ENCODE results near the gene RTP5. TPM values are rescaled to one million over a fixed set of nuclear protein-coding genes. Genes with fewer than 3 reads are reported as not detected.
"Not testable (repeated sequence)": the region's sequence is repeated elsewhere in the genome, so short reads cannot be mapped to it uniquely, and the experiment has no call there.

The RTP5 gene
- total and polyA plus RNA-seq, 8 donors = 0.02 to 0.19 TPM; not detected in 6

GRCh38 chr2:241913703-241914102 lies 44.2 kb downstream of the RTP5 start:
- no peak overlapping the region for H3K4me3 ChIP-seq
- FAIRE-seq (no peak), ATAC-seq (no peak), DNase-seq (peak in 1 of 6 donors; percentile 11)
- no peaks in the 10 kb centered on the region for H3K36me3 ChIP-seq
- TF ChIP-seq CTCF (IDR thresholded peaks at IDR 0.05) = no peak
- WGBS, 2 donors = 98% methylated on average over 4 of the region's 4 CpGs
- peaks cover 7 to 14% (median 8%) of the 10 kb centered on the region in 3 donors for H3K4me1 ChIP-seq
- H3K27ac ChIP-seq = no peak overlapping the region
- no peaks in the 10 kb centered on the region for H3K9me3 ChIP-seq
- H3K27me3 ChIP-seq = no peaks in the 10 kb centered on the region
- intact Hi-C loops (cut with DNase I) = no loop called here

GRCh38 chr2:241914542-241914941 lies 45.0 kb downstream of the RTP5 start:
- H3K27ac ChIP-seq = no peak overlapping the region
- ATAC-seq (no peak), FAIRE-seq (no peak), DNase-seq (peak in 3 of 6 donors; percentile 13 to 45 (median 39))
- peaks cover 0 to 6% (median 5%) of the 10 kb centered on the region in 3 donors for H3K4me1 ChIP-seq
- intact Hi-C loops (cut with DNase I) = no loop called here
- H3K4me3 ChIP-seq = no peak overlapping the region
- WGBS, 2 donors = 96 to 97% methylated on average over 13 of the region's 13 CpGs
- H3K27me3 ChIP-seq = no peaks in the 10 kb centered on the region
- no peaks in the 10 kb centered on the region for H3K36me3 ChIP-seq
- no peak for TF ChIP-seq CTCF (IDR thresholded peaks at IDR 0.05)
- H3K9me3 ChIP-seq = no peaks in the 10 kb centered on the region

GRCh38 chr2:241921631-241922030 lies 52.1 kb downstream of the RTP5 start:
- DNase-seq = peak in 2 of 6 donors; percentile 8 to 45
- 84 to 89% methylated on average over 8 of the region's 9 CpGs for WGBS, 2 donors
- H3K4me3 ChIP-seq; H3K27me3 ChIP-seq; H3K4me1 ChIP-seq; H3K9me3 ChIP-seq; intact Hi-C loops (cut with DNase I); ATAC-seq; FAIRE-seq; H3K27ac ChIP-seq; H3K36me3 ChIP-seq: not testable (repeated sequence)

- FAIRE-seq (no peak), DNase-seq (peak in 2 of 6 donors; percentile 8 to 31)
- intact Hi-C loops (cut with DNase I) = no loop called here
These were observed 52.9 kb downstream of the RTP5 start for GRCh38 chr2:241922411-241922810.

GRCh38 chr2:241922816-241923601 lies 53.5 kb downstream of the RTP5 start:
- WGBS, 2 donors = 78 to 80% methylated on average over 13 of the region's 13 CpGs
- H3K4me3 ChIP-seq; H3K27me3 ChIP-seq; H3K36me3 ChIP-seq; H3K27ac ChIP-seq; FAIRE-seq; H3K9me3 ChIP-seq; intact Hi-C loops (cut with DNase I); ATAC-seq: not testable (repeated sequence)
- peak in 2 of 6 donors; percentile 5 to 29 for DNase-seq
- H3K4me1 ChIP-seq = peaks cover 0 to 12% (median 0%) of the 10 kb centered on the region in 3 donors

More at GRCh38 chr2:241922411-241922810, 52.9 kb downstream of the RTP5 start:
- TF ChIP-seq CTCF (IDR thresholded peaks at IDR 0.05) = no peak
- Histone ChIP-seq H3K27ac (no peak overlapping the region), H3K27me3 (no peaks in the 10 kb centered on the region), H3K36me3 (no peaks in the 10 kb centered on the region), H3K4me3 (no peak overlapping the region), H3K4me1 (peaks cover 0 to 11% (median 0%) of the 10 kb centered on the region in 3 donors), H3K9me3 (no peaks in the 10 kb centered on the region)
- ATAC-seq = no peak
- WGBS, 2 donors = 85 to 89% methylated on average over 9 of the region's 9 CpGs

Other genes with a start within 250 kb of the RTP5 start
- 10 to 100 TPM; 22.4 to 28.7 (median 25.8) TPM for gene THAP4, start 232.6 kb upstream of the RTP5 start, total RNA-seq
- 10 to 100 TPM; 37.4 to 42.9 TPM for gene THAP4, start 232.6 kb upstream of the RTP5 start, polyA plus RNA-seq
- gene ATG4B, start 232.0 kb upstream of the RTP5 start, total RNA-seq = 10 to 100 TPM; 22.8 to 65.2 (median 30.4) TPM
- gene ATG4B, start 232.0 kb upstream of the RTP5 start, polyA plus RNA-seq = 100 to 1,000 TPM in 1 of 2 donors, 10 to 100 TPM in 1; 64.6 to 107 TPM
- 1 to 10 TPM; 3.7 to 9.4 (median 7.0) TPM for gene DTYMK, start 182.9 kb upstream of the RTP5 start, total RNA-seq
- gene DTYMK, start 182.9 kb upstream of the RTP5 start, polyA plus RNA-seq = 10 to 100 TPM in 1 of 2 donors, 1 to 10 TPM in 1; 9.8 to 11.0 TPM
- 10 to 100 TPM; 14.1 to 28.1 (median 20.7) TPM for gene ING5, start 167.7 kb upstream of the RTP5 start, total RNA-seq
- gene ING5, start 167.7 kb upstream of the RTP5 start, polyA plus RNA-seq = 10 to 100 TPM; 42.8 to 63.9 TPM
- gene D2HGDH, start 135.1 kb upstream of the RTP5 start, total RNA-seq = 10 to 100 TPM; 14.9 to 30.5 (median 20.6) TPM
- 100 to 1,000 TPM in 1 of 2 donors, 10 to 100 TPM in 1; 93.1 to 116 TPM for gene D2HGDH, start 135.1 kb upstream of the RTP5 start, polyA plus RNA-seq
- not detected for gene GAL3ST2, start 92.9 kb upstream of the RTP5 start, total RNA-seq
- gene GAL3ST2, start 92.9 kb upstream of the RTP5 start, polyA plus RNA-seq = not detected
- not detected for gene NEU4, start 60.5 kb upstream of the RTP5 start, total RNA-seq
- gene NEU4, start 60.5 kb upstream of the RTP5 start, polyA plus RNA-seq = under 1 TPM; 0.31 to 0.42 TPM
- gene PDCD1, start 10.8 kb upstream of the RTP5 start, total RNA-seq = under 1 TPM in 5 of 6 donors, not detected in 1; 0.14 to 0.63 (median 0.29) TPM
- under 1 TPM; 0.09 to 0.23 TPM for gene PDCD1, start 10.8 kb upstream of the RTP5 start, polyA plus RNA-seq